CD1c-positive myeloid dendritic cell (primary cell): ENCODE results near the gene NCAPH2.

Experiments used
- DNase-seq: peaks from one replicate; pipeline ENCODE4 v3.0.0-alpha.2; 2016; ENCODE audit errors: extremely low spot score

The NCAPH2 gene

GRCh38 chr22:50490531-50491308 lies 17.3 kb upstream of the NCAPH2 start:
- DNase-seq, result peak; percentile 92

DNA sequence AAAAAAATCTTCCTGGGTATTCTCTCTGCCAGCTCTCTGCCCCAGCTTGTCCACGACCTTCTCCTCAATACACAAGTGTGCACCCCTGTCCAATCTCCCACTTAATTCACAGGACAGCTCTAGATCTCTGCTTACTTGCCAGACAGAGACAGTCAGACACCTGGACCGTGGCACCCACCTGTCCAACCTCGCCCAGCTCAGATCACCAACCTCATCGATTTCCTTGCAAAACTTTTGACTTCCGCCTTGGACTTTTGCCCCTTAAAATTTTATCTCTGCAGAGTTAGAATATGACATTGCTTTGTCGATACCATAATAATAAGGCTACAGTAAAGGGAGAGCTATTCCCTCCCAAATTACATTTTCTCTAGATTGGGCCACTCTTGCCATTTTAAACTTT lies 10.9 kb upstream of the NCAPH2 start:
- no peak for DNase-seq

DNA sequence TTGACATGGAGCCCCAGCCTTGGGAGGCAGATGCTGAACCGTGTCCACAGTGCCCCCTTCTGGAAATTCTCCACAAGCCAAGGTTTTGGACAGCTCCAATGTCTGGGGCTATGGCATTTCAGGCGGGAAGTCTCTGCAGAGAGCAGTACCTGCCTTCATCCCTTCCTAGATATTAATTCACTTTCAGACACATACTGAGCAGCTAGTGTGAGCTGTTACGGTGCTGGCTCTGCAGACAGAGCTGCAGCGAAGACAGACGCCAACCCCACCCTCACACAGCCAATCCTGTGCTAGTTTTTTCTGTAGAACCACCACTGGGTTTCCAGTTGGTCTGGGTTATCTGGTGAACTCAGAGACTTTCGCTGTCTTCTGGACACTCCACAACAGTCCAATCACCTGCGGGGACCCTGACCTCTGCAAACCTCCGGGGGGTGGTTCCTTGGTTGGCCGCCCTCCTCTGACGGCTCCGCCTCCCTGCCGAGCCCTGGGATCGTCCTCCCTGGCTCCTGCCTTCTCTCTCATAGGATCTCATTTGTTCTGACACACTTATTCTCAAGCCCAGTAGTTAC lies 9.6 kb upstream of the NCAPH2 start:
- peak; percentile 82 for DNase-seq

DNA sequence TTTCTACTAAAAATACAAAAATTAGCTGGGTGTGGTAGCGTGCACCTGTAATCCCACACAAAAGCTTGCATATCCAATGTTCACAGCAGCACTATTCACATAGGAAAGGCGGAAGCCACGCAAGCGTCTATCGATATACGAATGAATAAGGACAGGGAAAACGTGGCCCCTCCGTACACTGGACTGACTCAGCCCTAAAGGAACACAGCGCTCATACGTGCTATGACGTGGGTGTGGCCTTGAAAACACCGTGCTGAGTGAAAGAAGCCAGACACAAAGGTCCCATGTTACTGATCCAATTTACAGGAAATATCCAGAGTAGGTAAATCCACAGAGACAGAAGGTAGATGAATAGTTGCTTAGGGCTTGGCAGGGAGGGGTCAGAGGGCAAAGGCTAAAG lies 7.6 kb upstream of the NCAPH2 start:
- DNase-seq, result no peak

DNA sequence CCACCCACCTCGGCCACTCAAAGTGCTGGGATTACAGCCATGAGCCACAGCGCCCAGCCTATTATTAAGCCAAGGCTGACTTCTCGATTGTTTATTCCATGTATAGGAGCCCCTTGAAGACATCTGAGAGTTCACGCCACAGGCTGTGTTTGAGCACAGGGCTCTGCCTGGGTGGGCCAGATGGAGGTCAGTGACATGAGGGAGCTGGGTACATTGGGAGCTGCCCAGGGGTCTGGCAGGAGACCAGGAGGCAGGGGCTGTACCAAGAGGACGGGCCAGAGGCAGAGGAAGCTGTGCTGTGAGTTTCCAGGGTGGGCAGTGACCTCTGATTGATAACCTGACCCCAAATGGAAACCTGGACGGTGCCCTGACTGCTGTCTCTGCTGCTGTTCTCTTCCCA lies 5.9 kb upstream of the NCAPH2 start:
- no peak for DNase-seq

- no peak for DNase-seq
Measured at GRCh38 chr22:50502628-50503474, 5.2 kb upstream of the NCAPH2 start.

DNA sequence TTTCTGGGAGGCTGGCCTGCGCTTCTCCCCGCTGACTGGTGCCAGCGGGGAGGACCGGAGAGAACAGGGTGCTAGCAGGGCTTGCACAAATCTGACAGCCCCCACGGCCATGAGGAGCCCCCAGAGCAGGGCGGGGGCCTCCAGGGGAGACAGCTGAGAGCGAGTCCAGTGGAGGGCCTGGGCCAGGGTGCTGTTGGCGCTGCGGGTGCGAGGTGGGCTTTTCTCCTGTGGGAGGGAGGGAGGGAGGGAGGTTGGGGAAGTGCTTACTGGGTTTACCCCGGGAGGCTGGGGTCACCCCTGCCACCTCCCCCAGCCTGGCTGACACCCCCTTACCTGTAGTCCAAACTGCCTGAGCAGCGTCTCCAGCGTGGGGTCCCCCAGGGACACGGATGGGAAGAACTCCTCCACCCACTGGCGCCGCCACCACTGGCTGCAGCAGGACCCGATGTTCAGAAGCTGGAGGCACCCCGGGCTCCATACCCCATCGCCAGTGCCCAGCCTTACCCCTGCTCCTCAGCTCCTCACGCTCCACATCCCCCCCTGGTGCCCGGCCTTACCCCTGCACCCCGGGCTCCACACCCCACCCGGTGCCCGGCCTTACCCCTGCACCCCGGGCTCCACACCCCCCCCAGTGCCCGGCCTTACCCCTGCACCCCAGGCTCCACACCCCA lies 4.4 kb upstream of the NCAPH2 start:
- DNase-seq, result no peak

- DNase-seq, result no peak
Measured at GRCh38 chr22:50504369-50505211, 3.4 kb upstream of the NCAPH2 start.

- no peak for DNase-seq
Measured at GRCh38 chr22:50505276-50505775, 2.7 kb upstream of the NCAPH2 start.

GRCh38 chr22:50505776-50506610 lies 2.0 kb upstream of the NCAPH2 start:
- DNase-seq, result no peak

GRCh38 chr22:50506611-50507420 lies 1.2 kb upstream of the NCAPH2 start:
- DNase-seq, result no peak

GRCh38 chr22:50507421-50507990 lies 518 bp upstream of the NCAPH2 start, which contains the start of gene LMF2:
TSS of gene LMF2 (minus strand) at chr22:50507702. CDS start at chr22:50507675, 27 bp downstream.
- DNase-seq, result no peak

DNA sequence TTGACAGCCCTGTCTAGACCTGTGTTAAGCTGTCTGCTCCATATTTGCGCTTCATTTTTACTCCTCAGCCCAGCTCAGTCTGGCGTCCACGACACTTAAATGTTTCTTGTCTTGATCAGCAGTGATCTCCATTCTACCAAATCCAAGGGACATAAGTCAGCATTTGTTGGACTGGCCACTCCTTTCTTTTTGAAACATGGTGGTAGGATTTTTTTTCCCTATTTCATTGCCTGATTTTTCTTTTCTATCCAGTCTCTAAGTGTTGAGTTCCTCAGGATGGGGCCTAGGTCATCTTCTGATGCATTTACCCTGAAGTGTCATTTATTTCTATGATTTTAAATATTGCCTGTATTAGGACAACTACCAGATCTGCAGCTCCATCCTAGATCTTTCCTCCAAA lies 873 bp downstream of the NCAPH2 start:
- DNase-seq, result no peak

GRCh38 chr22:50513175-50513574 lies 5.2 kb downstream of the NCAPH2 start:
- DNase-seq, result no peak

DNA sequence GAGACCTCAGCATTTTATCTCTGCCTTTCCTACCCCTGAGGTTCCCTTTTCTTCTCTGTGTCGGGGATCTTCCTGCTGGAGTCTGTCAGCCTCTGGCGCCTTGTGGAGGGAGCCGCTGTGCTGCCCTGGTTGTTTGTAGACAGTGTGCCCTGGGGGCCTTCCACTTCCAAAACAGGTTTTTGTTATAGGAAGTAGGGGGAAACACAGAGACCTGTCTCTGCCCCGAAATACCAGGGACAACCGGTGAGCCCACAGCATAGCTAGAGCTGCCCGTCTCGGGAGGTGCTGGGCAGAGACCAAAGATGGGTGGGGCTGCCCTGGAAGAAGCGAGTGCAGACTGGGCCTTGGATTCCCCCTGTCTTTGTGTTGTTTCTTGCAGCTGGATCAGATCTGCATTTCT lies 8.0 kb downstream of the NCAPH2 start:
- no peak for DNase-seq

DNA sequence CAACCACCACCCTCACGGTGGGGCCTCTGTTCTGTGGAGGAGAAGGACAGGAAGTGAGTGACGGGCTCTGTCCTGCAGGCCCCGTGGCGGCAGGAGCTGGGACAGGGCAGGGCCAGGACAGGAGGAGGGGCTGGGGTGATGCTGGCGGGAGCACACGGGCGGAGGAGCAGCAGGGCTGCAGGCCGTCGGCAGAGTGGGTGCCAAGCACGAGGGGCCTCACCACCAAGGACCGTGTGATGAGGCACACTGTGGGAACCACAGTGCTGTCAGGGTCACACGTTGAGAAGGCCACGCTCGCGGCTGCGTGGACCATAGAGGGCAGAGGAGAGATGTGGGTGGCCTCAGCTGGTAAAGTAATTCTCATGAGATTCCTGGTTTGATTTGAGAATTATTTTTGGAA lies 8.9 kb downstream of the NCAPH2 start:
- no peak for DNase-seq

DNA sequence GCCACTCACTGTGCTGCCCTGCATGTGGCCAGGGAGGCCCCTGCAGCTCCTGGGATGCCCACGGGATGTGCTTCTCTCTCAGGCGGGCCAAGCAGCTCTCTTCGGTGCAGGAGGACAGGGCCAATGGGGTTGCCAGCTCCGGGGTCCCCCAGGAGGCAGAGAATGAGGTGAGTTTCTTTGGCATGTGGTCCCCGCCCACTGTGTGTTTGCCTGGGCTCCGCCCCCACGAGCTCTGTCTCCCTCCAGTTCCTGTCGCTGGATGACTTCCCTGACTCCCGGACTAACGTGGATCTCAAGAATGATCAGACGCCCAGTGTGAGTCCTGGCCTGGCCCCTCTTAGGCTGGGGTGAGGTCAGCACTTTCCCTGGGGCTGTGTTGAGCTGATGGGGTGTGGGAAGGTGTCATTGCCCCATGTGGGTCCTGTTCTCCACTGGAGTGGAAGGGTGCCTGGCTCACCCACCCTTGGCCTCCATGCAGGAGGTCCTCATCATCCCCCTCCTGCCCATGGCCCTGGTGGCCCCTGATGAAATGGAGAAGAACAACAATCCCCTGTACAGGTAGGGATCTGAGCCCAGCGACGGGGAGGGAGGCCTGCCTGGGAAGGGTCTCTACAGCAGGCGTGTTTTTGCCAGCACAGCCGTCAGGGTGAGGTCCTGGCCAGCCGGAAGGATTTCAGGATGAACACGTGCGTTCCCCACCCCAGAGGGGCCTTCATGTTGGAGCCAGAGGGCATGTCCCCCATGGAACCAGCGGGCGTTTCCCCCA lies 9.7 kb downstream of the NCAPH2 start:
- no peak for DNase-seq

GRCh38 chr22:50518606-50519005 lies 10.6 kb downstream of the NCAPH2 start:
- DNase-seq, result no peak
